ENCODE measurements around the gene AEN.

AEN gene

GRCh38 chr15:88620995-88621772 is at the start of gene AEN:
Gene AEN, plus strand, starts transcription at chr15:88621340. Its CDS starts 4,870 bp downstream, at chr15:88626210.
- DNase-seq, result peak; percentile 94

GRCh38 chr15:88571852-88572259 is 49.3 kb upstream of the AEN start:
- DNase-seq, result no peak

DNA sequence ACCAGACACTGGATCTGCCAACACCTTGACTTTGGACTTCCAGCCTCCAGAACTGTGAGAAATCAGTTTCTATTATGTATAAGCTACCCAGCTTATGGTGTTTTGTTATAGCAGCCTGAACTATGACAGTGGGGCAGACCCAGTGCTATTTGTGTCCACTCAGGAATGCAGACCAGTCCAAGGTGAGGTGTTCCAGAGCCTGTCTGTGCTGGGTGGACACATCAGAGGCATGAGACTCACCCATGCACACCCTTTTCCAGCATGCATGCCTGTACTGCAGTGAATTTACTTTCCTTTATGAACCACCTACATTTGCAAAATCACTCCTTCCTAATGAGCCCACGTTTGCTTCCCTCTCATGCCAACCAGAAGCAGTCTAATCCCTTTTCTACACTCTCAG is 47.1 kb upstream of the AEN start:
- DNase-seq, result no peak

DNA sequence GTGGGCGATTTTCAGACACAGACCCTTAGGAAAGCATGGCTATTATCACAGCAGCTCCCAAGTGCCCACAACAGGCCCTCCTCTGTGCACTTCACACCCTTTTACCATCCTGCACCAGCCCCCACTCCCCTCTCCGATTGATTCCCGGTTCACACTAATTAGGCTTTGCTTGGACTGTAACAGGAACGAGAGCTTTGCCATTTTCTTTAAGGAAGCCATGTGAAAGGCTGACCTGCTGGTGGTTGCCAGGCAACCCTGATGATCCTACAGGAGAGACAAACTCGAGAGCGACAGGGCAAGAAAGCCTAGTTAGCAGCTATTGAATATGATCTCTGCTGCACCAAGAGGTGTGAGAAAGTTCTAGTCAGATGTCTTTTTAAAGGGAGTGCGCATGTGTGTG is 46.5 kb upstream of the AEN start:
- DNase-seq, result no peak

DNA sequence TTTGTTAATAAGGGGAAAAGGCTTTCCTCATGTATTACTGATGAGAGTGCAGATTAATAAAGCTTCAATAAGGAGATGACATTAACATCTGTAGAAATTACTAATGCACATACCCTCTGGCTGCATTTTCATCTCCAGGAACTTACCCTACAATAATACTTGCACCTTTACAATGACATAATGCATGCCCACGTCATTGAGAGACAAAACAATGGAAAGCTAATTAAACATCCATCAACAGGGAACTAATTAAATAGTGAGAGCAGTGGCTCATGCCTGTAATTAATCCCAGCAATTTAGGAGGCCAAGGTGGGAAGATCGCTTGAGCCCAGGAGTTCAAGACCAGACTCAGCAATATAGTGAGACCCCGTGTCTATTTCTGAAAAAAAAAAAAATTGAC is 41.8 kb upstream of the AEN start:
- DNase-seq, result no peak

GRCh38 chr15:88580532-88580931 is 40.6 kb upstream of the AEN start:
- peak; percentile 2 for DNase-seq

- no peak for DNase-seq
Observed at GRCh38 chr15:88586401-88587162, 34.6 kb upstream of the AEN start.

DNA sequence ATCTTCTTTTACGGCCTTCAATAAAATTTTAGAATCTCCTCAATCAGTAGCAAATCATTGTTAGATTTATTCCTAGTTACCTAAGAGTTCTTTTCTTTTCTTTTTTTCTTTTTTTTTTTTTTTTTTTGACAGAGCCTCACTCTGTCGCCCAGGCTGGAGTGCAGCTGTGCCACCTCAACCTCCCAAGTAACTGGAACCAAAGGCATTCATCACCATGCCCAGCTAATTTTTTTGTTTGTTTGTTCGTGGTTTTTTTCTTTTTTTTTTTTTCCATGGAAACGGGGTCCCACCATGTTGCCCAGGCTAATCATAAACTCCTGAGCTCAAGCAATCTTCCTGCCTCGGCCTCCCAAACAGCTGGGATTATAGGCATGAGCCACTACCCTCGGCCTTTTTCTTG is 30.4 kb upstream of the AEN start:
- no peak for DNase-seq

DNA sequence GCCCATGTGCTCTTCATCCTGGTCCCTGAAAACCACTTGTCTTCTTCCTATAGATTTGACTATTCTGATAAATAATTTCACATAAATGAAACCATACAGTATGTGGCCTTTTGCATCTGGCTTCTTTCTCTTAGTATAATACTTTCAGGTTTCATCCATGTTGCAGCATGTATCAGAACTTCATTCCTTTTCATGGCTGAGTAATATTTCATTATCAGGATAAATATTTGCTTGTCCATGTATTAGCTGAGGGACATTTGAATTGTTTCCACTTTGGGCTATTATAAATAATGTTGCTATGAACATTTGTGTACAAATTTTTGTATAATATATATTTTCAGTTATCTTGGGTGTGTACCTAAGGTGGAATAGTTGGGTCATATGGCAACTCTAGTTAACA is 29.8 kb upstream of the AEN start:
- no peak for DNase-seq

- DNase-seq, result no peak
Observed at GRCh38 chr15:88603885-88604284, 17.3 kb upstream of the AEN start.

- peak; percentile 18 for DNase-seq
Observed at GRCh38 chr15:88604381-88605188, 16.6 kb upstream of the AEN start.

DNA sequence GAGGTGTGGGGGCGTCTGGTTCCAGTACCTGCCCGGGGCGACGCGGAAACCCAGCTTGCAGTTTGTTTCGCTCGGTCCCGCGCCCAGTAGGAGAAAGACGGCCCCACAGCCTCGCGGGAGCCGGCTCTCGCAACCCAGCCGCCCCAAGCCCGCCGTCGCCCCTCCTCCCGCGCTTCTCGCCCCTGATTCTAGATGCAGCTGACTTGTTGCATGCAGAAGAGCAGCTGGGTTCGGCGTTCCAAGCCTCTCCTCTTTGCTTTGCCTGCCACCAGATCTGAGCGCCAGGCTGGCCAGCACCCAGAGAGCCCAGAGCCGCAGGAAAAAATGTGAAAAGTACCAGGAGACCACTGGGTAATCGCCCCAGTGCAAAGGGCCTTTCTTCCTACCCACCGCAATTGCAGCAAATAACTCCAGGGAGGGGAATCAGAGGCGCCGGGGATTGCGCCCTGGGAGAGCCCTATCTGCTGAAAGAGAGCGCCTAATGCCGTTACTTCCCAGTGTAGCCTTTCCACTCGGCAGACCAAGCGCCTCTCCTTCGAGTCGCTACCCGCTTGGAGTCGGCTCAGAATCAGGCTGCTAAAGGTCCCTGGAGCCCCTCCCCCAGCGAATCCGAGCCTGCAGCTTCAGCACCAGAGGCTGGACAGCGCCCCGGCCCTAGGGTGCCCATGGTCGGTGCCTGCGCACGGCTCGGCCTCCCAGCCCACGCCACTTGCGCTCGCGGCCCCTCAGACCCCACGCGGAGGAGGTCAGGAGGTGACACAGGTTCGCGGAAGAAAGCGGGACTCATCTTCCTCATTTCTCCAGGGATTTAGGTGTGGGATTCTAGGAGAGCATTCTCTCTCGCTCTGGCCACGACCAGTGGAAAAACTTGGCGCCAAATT is 15.7 kb upstream of the AEN start:
- DNase-seq, result peak; percentile 12

GRCh38 chr15:88606070-88606794 is 14.9 kb upstream of the AEN start:
- DNase-seq, result peak; percentile 10

DNA sequence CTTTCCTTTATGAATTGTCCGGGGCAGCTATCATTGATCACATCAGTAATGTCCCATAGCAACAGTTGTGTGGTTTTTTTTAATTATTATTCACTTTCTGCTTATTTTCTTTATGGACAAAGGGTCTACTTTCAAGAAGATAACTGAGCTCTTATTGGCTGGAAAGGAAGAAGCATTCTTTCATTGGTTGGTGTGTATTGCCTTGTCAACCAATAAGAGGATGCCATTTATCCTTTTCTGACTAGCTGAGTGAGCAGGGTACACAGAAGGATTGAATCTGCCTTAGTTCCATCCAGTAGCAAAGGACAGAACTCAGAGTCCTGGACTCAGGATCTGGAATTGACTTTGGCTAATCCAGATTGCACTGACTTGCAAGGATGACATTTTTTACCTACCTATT is 13.2 kb upstream of the AEN start:
- DNase-seq, result no peak

- no peak for DNase-seq
Observed at GRCh38 chr15:88608607-88609181, 12.4 kb upstream of the AEN start.

DNA sequence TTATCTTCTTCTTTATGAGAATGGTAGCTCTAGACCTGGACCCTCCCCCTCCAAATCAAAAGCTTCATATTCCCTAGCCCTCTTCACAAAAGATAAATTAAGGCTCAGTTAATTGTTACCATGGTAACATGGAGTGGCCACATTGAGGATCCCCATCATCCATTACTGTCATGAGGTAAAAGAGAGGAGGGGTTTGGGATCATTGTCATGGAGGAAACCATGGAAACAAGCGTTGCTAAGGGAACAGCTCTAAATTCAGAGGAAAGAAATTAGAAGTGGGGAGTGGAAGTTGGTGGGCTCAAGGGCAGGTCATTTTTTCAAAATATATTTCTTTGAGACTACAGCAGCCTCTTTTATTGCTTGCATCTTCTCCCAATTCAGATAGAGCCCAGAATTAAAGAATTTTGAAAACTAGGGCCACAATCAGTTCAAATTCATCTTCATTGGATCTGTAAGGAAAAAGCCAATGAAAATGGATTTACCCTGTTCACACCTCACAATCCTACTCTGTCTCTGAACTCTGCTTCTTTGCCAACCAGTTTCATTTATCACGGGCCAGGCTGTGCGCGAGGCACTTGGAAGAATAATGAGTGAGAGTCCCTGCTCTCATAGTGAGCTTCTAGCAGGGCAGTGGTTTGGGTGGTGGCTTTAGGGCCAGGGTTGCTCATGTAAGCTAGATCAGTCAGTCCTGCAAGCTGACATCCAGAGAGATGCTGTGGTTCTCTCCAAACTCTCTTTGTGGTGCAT is 11.6 kb upstream of the AEN start:
- no peak for DNase-seq

- no peak for DNase-seq
Observed at GRCh38 chr15:88610701-88611231, 10.4 kb upstream of the AEN start.

- DNase-seq, result no peak
Observed at GRCh38 chr15:88612186-88612796, 8.8 kb upstream of the AEN start.

GRCh38 chr15:88613074-88613944 is 7.8 kb upstream of the AEN start:
- no peak for DNase-seq
